GM21576 (cell line): Measurements from ENCODE around the gene ASZ1.
A peak's percentile ranks its signal among the peaks of the same experiment; 100 is the strongest.

Experiments used
- ATAC-seq: cut with Tn5 transposase; IDR thresholded peaks from one replicate; pipeline ENCODE4 v1.9.1; 2021; ENCODE audit warnings: mild to moderate bottlenecking, moderate library complexity; ENCODE audit not compliant: unreplicated experiment

The ASZ1 gene

DNA sequence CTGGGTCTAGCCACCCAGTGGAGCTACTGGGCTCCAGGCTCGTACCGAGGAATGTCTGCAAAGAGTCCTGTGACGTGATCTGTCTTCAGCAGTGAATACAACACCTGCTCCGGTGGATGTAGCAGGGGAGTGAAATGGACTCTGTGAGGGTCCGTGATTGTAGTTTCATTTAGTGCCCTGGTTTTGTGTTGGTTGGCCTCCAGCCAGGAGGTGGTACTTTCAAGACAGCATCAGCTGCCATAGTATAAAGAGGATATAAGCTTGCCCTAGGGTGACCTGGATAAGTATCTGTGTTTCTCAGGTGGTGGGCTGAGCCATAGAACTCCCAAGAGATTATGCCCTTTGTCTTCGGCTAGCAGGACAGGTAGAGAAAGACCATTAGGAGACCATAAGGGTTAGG, 79.8 kb downstream of the ASZ1 start:
- ATAC-seq, result peak; percentile 16

DNA sequence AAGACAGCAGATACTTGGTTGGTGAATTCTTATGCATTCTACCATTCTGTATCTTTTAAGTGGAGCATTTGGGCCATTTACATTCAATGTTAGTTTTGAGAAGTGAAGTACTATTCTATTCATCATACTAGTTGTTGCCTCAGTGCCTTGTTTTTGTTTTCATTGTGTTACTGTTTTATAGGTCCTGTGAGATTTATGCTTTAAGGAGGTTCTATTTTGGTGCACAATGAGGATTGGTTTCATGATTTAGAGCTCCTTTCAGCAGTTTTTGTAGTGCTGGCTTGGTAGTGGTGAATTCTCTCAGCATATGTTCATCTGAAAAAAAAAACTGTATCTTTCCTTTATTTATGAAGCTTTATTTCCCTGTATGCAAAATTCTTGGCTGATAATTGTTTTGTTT, 81.1 kb downstream of the ASZ1 start:
- ATAC-seq, result no peak

DNA sequence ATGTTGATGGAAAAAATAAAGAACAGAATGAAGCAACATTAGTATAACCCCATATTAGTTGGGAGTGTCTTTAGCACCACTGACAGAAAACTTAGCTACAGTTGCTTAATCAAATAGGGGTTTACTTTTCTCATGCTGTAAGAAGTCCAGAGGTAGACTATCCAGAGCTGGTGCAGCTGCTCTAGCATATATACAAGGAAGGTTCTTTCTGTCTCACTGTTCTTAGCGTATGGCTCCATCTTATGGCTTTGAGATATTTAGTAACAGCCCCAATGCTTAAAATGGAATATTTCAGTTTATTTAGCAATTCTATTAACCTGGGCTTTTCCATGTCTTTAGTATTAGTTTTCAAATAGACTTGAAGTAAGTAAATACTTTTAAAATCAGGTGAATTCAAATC, 89.3 kb downstream of the ASZ1 start:
- ATAC-seq, result no peak

DNA sequence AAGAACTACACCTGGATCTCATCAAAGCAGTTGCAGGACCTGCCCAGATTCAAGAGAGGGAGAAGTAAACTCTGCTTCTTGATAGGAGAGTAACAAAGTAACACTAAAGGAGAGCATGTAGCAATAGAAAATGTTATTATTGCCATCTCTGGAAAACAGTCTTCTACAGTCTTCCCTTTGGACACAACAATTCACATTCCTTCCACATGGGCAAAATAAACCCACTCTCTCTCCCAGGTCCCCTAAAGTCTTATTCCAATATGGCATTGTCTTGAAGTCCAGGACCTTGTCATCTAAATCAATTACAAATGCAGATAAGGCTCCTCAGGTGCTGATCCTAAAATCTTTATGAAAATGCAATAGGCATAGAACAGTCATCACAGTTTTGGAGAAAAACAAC, 94.1 kb downstream of the ASZ1 start:
- ATAC-seq, result no peak

DNA sequence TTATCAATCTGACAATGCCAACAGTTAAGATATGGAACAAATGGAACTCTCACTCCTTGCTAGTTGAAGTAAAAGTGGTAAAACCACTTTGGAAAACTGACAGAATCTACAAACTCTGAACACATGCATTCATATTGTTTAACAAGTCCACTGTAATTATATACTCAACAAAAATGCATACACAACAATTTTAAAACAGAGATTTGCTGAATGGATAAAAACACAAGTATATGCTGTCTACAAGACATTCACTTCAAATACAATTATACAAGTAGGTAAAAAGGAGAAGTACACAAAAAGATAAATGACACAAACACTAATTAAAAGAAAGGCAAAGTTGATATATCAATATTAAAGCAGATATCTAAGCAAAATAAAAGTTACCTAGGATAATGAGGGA, 95.3 kb downstream of the ASZ1 start:
- ATAC-seq, result no peak

DNA sequence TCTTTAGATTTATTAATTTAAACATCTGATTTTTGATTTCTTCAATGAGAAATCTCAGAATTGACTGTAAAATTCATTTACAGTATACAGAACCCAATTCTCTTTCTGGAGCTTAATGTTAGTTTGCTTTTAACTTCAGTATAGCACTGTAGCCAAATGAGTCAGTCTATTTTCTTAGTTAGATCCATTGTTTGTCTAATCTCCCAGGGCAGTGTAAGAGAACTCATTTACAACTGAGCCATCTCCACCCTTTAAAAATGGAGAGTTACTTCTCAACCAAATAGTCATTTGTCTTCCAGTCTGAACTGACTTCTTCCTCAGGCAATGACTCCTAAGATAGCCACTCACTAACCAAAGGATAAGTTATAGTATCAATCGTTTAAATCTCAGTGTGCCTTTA, 101.5 kb downstream of the ASZ1 start:
- no peak for ATAC-seq

DNA sequence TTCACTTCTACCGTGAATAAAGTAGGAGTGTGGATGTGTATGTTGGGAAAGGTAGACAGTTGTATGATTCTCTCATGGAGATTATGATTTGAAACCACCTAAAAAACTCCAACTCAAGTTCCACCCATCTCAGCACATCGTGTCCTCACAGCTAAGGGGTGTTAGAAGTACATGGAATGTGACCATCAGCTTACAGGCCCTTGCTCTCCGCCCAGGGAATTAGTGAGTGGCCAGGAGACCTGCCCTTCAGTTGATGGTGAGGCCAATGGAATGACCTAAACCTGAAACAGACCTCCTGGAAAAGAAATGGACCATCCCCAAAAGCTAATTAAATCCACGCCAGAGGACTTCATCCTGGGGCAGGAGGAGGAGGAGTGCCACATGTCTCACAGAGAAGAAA, 102.3 kb downstream of the ASZ1 start:
- ATAC-seq, result no peak

DNA sequence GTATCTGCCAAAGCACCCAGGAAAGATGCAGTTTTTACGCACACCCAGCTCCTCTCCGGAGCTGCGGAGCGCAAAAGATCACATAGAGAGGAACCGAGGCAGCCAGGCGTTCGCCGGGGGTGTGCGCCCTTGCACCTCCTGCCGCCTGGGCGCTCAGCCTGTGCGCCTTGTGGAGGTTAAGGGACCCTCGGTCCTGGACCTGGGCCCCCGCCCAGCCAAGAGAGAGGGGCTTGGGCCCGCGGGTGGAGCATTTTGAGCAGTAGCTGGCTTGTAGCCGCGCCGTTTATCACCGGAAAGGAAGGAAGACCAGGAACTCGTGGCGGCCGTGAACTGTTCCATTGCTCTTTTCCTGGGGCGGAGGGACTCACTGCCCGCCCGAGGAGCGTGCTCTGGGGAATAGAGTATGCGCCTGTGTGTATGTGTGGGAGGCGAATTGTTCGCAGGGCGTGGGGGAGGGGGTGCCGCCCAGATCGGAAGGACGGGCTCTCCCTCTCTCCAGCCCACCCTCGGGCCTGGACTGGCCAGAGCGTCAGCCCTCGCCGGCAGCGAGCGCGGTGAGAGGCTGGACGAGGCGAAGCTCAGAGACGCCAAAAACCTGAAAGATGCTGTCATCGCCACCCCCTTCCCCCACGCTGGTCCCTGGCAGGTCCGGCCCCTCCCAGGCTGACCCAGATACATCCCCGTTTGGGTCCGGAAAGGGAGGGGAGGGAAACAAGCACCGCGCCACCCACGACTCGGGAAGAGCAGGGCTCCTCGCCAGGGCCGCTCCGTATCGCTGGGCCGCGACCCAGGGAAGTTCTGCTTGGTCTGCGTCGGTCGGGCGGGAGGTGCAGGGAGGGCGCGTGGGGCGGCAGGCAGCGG, 103.2 kb downstream of the ASZ1 start:
- ATAC-seq, result no peak

DNA sequence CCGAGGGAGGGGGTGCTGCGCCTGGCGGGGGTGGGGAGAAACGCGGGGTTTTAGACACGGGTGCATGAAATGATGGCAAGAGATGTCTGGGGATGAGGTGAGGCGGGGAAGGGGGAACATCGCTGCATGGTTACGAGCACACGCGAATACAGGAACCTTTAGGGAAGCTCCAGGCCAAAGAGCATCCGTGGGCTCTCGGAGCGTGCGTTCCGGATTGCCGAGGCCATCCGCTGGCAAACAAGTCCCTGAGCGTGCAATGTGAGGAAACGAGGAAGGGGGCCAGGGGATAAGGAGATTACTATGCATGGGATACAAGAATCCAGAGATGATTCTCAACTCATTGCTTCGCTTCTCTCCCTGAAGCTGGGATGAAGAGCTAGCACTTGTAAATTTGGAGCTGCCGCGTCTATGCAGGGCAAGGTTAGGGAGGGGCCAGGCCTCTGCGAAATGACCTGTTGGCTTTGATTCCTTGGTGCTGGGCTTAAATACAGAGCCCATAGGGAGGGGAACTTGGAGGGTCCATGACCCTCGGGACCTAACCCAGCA, 103.9 kb downstream of the ASZ1 start:
- no peak for ATAC-seq

DNA sequence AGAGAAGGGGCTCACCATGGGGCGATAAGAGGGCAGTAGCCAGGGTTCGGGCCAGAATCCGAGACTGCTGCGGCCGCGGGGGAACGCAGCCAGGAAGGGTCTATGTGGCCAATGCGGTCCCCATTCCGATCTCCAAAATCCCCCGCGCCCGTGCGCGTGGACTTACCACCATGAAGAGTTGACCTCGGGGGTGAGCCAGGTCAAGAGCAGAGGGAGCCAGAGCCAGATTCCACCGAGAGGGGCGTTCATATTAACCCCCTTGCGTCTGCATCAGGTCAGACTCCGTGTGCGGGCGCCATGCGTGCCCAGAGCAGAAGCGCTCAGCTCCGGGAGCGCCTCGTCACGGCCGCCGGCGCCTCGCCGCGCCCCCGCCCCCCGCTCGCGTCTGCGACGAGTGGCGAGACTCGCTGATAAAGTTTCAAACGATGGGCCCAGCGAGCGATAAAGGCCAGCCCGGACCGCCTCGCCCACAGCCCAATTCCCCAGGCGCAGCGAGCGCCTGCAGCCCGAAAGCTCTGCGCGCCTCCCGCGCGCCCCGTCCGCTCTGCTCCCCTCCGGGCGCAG, 104.5 kb downstream of the ASZ1 start, which contains the start of gene WNT2:
TSS of gene WNT2 (minus strand) at position 318 of the 564 bp plus-strand sequence. CDS start at position 249, 69 bp downstream.
- ATAC-seq, result no peak

DNA sequence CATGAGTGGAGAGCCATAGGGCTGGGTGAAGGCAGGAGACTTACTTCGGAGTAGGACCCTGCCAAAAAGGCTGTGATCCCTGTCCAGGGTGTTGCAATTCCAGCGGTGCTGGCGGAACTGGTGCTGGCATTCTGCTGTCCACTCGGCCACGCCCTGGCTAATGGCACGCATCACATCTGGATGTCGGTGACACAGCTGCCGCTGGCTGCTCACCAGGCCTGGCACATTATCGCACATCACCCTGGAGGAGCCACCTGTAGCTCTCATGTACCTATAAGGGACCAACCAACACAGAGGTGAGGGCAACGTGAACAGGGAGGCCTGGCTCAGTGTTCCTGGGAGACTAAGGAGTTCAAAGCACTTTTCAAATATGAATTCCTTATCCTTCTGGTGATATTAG, 106.8 kb downstream of the ASZ1 start:
- no peak for ATAC-seq

DNA sequence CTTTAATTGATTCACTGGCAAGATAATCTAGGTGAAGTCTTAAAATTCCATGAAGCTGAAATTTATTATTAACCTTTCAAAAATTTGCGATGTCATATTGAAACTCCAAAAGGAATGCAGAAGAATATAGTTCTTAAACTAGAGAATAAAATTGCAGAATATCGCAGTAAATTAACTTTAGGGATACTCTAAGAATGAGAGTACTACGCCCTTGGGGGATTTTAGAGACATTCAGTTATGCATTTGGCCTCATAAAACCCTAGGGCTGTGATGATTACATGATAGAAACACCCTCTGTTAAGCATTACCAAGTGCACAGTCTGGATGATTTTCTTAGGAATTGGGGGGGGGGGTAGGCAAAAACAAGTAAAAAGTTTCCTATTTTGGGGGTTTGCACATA, 108.1 kb downstream of the ASZ1 start:
- no peak for ATAC-seq

DNA sequence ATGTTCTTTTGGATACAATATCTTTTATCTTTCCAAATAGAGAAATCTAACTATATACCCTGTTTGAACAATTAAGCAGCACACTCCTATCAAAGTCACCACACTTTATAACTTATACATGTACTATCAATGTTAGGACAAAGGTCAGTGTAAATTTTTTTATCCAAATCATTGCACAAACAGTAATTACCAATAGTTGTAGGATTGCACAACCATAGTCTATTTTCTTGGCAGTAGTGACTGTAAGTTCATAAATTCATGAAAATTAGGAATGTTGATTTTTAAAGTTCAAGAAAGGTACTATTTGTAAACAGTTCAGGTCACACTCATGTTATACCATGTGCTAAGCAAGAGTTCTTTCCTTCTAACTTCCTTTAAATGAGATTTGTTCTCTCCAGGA, 113.7 kb downstream of the ASZ1 start:
- ATAC-seq, result no peak
